G401 (cell line): ENCODE data around the gene KRTAP21-2. TPM values are rescaled to one million over a fixed set of nuclear protein-coding genes. Genes with fewer than 3 reads are reported as not detected.
"Not testable (repeated sequence)": the region's sequence is repeated elsewhere in the genome, so short reads cannot be mapped to it uniquely, and the experiment has no call there.

ENCODE experiments used
- DNase-seq: peaks from one replicate; pipeline ENCODE4 v3.0.0-alpha.2; 2015; ENCODE audit warnings: low spot score
- in situ Hi-C: cut with HindIII; loops from 2 replicates; pipeline ENCODE4 v1.10.0; 2016; ENCODE audit warnings: low sequenced_read_pairs, mixed read lengths
- total RNA-seq: library from RNA; depleted of rRNA; stranded (reverse); fragments of >200 nt; shearing (Covaris generic); gene quantifications from 2 replicates; pipeline ENCODE4 v1.2.3, GENCODE V29; 2014; rRNA removed

Gene KRTAP21-2
- not detected in 2 replicates for total RNA-seq

DNA sequence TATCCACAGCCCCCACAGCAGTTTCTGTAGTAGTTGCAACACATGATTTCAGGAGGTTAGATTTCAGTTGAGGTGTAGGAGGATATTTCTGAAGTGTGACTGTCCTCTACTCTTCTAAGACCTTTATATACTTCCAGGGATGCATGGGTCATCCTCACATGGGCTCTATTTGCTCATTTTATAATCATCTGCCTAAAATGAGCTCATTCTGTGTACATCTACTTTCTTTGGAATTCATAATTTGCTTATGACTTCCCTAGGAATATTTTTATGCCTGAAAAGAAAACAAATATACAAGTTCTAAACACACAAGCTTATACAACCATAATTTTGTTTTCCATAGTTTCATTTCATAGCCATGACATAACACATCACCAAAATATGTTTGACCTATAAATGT, at the start of gene KRTAP21-2:
TSS of gene KRTAP21-2 (minus strand) at position 101 of the 400 bp plus-strand sequence. CDS start at position 44, 57 bp downstream.
- in situ Hi-C loops, result no loop called here
- no peak for DNase-seq

DNA sequence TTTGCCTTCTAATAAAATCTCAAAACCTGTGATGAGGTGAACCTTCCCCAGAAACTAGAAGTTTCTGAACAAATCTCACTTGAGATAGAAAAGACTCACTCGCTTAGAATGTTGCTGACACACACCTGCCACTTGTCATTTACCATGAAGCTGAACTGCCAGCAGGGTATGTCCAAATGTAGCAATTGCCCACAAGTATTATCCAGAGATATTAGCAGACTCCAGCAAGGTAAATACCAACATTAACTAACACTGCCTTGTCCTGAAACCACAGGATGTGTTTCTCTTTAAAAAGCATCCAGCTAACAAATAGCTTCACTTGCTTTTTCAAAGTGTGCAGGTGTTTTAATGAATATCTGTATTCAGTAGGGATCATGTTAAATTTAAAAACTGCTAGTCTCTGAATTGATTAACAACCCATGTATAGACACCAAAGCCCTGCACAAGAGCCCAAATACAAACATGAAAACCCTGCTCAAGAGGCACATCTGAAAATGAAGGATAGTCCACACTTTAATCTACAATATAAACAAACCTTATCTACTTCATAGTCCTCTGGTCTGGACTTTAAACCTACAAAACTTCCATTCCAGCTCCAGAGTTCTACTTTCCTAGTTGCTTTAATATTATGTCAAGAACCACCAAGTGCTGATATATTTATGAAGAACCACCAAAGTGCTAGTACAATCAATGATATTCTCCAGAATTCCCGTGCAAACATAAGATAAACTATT, 46.7 kb upstream of the KRTAP21-2 start:
- in situ Hi-C loops, result no loop called here
- DNase-seq, result no peak

- no peak for DNase-seq
Observed at GRCh38 chr21:30779249-30779648, 32.2 kb upstream of the KRTAP21-2 start.

DNA sequence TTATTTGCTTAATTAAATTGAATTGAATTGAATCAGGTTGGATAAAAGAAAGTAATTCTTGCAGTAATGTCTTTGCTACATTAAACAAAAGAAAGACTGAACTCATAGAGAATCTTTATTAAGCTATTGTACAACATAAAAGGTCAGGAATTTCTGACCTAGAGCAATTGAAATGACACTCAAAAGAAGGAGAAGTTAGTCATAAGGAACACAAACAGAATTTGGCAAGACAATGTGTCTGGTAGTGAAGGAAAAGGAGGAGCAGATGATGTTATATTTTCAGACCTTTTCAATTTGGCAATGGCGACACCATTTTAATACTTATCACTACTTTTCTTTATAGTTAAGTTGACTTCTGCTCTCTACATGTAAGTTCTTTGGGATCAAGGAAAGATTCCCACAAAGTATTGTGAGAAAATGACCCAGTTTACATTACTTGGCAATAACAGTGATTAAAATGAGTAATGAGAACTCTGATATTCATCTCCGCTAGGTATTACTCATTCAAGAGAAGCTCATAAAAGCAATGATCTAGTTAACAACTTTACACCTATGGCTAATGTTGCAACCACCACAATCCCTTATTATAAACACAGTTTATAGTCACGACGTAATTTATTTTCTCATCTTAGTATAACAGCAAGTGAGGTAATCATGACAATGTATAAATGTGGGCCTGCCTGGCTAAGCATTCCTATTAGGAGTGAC, 22.8 kb upstream of the KRTAP21-2 start:
- no peak for DNase-seq
- in situ Hi-C loops, result no loop called here

More at GRCh38 chr21:30779249-30779648, 32.2 kb upstream of the KRTAP21-2 start:
- in situ Hi-C loops, result no loop called here

DNA sequence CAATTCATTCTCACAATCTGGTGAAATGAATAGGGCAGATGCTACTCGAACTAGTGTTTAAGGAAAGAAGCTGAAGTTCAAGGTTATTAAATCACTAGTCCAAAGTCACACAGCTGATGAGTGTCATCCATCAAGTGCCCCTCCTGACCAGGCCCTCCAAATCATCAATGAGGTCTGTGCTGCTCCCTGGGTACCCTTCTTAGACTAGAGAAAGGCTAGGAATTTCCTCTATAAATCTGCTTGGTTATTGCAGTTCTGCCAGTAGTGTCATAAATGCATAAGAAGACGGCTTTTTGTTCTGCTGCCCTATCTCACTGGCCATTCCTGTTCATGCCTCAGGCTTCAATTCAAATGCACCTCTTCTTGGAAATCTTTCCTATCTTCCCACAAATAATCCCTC, 13.7 kb upstream of the KRTAP21-2 start:
- in situ Hi-C loops, result no loop called here
- DNase-seq, result no peak

DNA sequence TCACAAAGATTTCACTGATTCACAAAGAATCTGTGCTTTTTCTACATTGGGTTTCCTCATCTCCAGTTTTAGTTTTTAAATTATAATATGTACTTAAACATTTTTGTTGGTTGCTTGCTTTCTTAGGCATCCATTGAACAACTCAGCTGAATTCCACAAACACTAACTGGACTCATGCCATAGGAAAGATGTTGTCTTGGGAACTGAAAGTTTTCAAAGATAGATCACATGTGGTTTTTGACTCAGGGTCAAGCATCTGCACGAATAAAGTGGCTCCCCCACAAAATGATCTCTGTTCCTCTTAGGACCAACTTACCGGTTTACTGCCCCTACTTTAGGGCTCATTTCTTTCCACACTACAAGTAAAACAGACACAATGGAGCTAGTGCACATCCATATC, 11.2 kb upstream of the KRTAP21-2 start:
- in situ Hi-C loops, result no loop called here
- DNase-seq, result no peak

GRCh38 chr21:30755328-30755727, 8.3 kb upstream of the KRTAP21-2 start, which contains the start of gene KRTAP21-1:
TSS of gene KRTAP21-1 (minus strand) at chr21:30755428. CDS start at chr21:30755378, 50 bp downstream.
- DNase-seq, in situ Hi-C loops: not testable (repeated sequence)

DNA sequence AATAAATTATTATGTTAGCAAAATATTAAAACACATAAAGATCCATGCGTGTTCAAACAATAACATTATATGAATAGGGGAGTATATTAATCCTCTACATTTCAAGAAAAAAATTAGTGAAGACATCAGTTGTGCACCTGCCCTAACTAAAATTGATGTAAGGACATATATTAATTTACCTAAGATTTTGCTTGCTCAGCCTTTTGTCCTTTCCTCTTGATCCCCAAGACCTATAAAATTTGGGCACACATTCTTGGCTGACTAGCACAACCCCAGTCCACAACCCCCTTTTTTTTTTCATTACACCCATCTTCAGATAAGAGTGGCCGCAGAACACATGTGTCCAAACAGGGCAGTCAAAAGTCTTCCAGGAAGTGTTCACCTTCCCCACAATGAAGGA, 6.6 kb downstream of the KRTAP21-2 start:
- in situ Hi-C loops, result no loop called here
- DNase-seq, result no peak

- in situ Hi-C loops, result no loop called here
- DNase-seq, result peak; percentile 17
Observed at GRCh38 chr21:30733026-30733425, 14.0 kb downstream of the KRTAP21-2 start.

GRCh38 chr21:30726726-30727125, 20.3 kb downstream of the KRTAP21-2 start:
- in situ Hi-C loops, result no loop called here
- no peak for DNase-seq

GRCh38 chr21:30719401-30719800, 27.7 kb downstream of the KRTAP21-2 start:
- no peak for DNase-seq
- in situ Hi-C loops, result no loop called here

DNA sequence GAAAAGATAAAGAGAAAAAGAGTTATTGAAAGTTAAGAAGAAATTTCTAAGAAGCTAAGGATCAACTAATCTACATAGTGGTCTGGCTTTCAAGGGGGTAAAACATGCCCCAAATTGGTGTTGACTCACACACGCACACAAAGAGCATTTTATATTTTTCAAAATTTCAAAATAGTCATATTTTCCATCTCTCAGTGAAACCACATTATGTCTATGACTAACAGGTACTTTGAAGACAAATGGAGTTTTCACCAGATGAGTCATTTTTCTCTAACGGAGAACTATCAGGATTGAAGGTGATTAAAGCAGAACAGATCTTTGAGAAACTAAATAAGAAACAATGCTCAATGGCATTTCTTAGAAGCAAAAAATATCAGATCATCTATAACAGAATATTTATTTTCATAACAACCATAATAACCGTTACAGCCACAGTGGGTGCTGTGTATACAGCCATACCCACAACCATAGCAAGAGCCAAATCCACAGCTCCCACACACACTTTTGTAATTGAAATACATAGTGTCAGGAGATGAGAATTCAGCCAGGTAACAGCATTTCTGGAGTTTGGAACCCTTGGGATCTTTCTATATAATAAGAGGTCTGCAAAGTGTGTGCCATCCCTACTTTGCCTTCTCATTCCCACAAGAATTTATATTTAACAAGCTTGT, 28.7 kb downstream of the KRTAP21-2 start, which contains the start of gene KRTAP21-3:
TSS of gene KRTAP21-3 (minus strand) at position 539 of the 671 bp plus-strand sequence. CDS start at position 521, 18 bp downstream.
- in situ Hi-C loops, result no loop called here
- no peak for DNase-seq

DNA sequence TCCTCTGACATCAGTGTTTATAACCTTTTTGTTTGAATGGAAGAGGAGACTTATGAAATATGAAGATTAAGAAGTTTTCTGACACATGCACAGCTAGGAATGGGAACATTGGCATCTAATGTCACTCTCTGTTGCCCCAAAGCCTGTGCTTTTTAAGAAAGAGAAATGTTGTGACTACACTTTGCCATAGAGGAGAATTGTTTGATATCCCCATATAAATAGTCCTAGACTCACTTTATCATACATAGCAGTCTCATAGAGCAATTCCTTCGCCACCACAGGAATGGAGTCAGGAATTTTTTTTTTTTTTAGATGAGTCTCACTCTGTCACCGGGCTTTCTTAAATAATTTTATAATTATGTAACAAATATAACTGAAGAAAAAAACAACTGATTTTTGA, 30.0 kb downstream of the KRTAP21-2 start:
- in situ Hi-C loops, result no loop called here
- no peak for DNase-seq

GRCh38 chr21:30714946-30715345, 32.1 kb downstream of the KRTAP21-2 start:
- no peak for DNase-seq
- in situ Hi-C loops, result no loop called here

- in situ Hi-C loops, result no loop called here
- no peak for DNase-seq
Observed at GRCh38 chr21:30714456-30714855, 32.6 kb downstream of the KRTAP21-2 start.

GRCh38 chr21:30713766-30714165, 33.3 kb downstream of the KRTAP21-2 start:
- in situ Hi-C loops, result no loop called here
- DNase-seq, result no peak

- DNase-seq, result no peak
- in situ Hi-C loops, result no loop called here
Observed at GRCh38 chr21:30710499-30710898, 36.6 kb downstream of the KRTAP21-2 start.

GRCh38 chr21:30707409-30707808, 39.6 kb downstream of the KRTAP21-2 start:
- in situ Hi-C loops, result no loop called here
- no peak for DNase-seq
